RWPE2 (cell line): ENCODE measurements around the gene MFSD6L.

Source experiments
- ATAC-seq: fragments of 200-7000 bp; cut with Tn5 transposase; 3 replicates; pipeline ENCODE4 v1.9.1; 2021; ENCODE audit warnings: low read depth
- DNase-seq: peaks from one replicate; pipeline ENCODE4 v3.0.0-alpha.2; 2020; ENCODE audit warnings: low spot score
- H3K27ac ChIP-seq: fragments of 450-650 bp; 2 replicates; pipeline ENCODE4 v1.5.1; 2017; ENCODE audit warnings: mild to moderate bottlenecking; ENCODE audit not compliant: poor library complexity, severe bottlenecking
- H3K27me3 ChIP-seq: fragments of 250-450 bp; sonication (Bioruptor Pico); 2 replicates; pipeline ENCODE4 v1.5.1; 2021; ENCODE audit warnings: mild to moderate bottlenecking, moderate library complexity; ENCODE audit not compliant: insufficient read depth, poor library complexity, severe bottlenecking
- H3K36me3 ChIP-seq: fragments of 250-450 bp; sonication (Bioruptor Pico); 2 replicates; pipeline ENCODE4 v1.5.1; 2020; ENCODE audit warnings: low read depth, mild to moderate bottlenecking, moderate library complexity
- H3K4me1 ChIP-seq: fragments of 250-450 bp; sonication (Bioruptor Pico); 2 replicates; pipeline ENCODE4 v1.5.1; 2021; ENCODE audit warnings: mild to moderate bottlenecking, moderate library complexity; ENCODE audit not compliant: insufficient read depth, poor library complexity, severe bottlenecking
- H3K4me3 ChIP-seq: fragments of 250-450 bp; sonication (Bioruptor Pico); 2 replicates; pipeline ENCODE4 v1.5.1; 2021; ENCODE audit warnings: mild to moderate bottlenecking, moderate library complexity; ENCODE audit not compliant: severe bottlenecking
- H3K9me3 ChIP-seq: fragments of 250-450 bp; sonication (Bioruptor Pico); 2 replicates; pipeline ENCODE4 v1.5.1; 2021; ENCODE audit warnings: mild to moderate bottlenecking, moderate library complexity; ENCODE audit not compliant: severe bottlenecking
- TF ChIP-seq, protein P1 (sequence below): fragments of 450-650 bp; IDR thresholded peaks from one replicate; pipeline ENCODE4 v1.5.1; 2017; ENCODE audit warnings: mild to moderate bottlenecking, moderate library complexity; ENCODE audit not compliant: poor library complexity, severe bottlenecking

Gene MFSD6L

DNA sequence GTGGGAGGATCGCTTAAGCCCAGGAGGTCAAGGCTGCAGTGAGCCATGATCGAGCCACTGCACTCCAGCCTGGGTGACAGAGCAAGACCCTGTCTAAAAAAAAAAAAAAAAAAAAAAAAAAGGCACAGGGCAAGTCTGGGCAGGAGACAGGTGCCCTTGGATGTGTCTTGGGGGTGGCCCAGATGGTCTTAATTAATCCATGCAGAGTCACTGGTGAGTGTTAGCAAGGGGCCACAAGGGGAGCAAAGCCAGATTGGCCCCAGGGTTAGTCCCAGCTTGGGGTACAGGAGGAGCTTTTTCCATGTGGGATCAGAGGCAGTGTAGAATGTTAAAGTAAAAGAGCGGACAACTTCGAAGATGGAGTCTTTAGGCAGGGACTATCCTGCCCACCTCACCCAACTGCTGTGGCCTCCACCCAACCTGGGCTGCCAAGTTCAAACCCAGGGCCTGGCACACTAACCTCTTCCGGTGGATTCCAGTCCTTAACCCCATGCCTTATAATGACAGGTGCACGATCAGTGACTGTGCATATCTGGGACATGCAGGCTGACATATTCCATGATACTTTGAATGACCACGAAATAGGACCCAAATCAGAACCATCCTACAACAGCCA lies 32.2 kb upstream of the MFSD6L start:
- no peak for ATAC-seq
- Histone ChIP-seq H3K36me3 (no peaks in the 10 kb centered on the region), H3K27me3 (no peaks in the 10 kb centered on the region), H3K4me1 (no peaks in the 10 kb centered on the region), H3K9me3 (no peaks in the 10 kb centered on the region), H3K4me3 (no peak overlapping the region), H3K27ac (no peak overlapping the region)
- TF ChIP-seq, protein P1, sequence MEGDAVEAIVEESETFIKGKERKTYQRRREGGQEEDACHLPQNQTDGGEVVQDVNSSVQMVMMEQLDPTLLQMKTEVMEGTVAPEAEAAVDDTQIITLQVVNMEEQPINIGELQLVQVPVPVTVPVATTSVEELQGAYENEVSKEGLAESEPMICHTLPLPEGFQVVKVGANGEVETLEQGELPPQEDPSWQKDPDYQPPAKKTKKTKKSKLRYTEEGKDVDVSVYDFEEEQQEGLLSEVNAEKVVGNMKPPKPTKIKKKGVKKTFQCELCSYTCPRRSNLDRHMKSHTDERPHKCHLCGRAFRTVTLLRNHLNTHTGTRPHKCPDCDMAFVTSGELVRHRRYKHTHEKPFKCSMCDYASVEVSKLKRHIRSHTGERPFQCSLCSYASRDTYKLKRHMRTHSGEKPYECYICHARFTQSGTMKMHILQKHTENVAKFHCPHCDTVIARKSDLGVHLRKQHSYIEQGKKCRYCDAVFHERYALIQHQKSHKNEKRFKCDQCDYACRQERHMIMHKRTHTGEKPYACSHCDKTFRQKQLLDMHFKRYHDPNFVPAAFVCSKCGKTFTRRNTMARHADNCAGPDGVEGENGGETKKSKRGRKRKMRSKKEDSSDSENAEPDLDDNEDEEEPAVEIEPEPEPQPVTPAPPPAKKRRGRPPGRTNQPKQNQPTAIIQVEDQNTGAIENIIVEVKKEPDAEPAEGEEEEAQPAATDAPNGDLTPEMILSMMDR: no peak
- no peak for DNase-seq

DNA sequence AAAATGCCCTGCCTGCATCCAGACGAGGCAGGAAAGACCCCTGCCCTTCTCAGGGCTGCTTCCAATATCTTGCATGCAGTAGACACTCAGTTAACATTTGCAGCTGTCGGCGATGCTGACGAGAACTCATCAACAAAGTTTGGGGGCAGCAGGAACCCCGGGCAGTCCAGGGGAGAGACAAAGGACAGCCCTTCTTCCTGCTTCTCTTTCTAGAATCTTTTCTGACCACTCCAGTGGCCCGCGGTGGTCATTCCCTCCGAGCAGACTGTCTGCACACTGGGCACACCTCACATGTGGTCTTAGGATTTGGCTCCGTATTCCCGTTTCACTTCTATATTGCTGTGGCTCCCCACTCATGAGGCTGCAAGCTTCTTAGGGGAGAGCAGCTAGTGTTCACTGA lies 31.0 kb upstream of the MFSD6L start:
- DNase-seq (no peak), ATAC-seq (no peak)
- Histone ChIP-seq H3K4me3 (no peak overlapping the region), H3K4me1 (no peaks in the 10 kb centered on the region), H3K9me3 (no peaks in the 10 kb centered on the region), H3K27ac (no peak overlapping the region), H3K36me3 (no peaks in the 10 kb centered on the region), H3K27me3 (no peaks in the 10 kb centered on the region)
- TF ChIP-seq, protein P1: no peak

DNA sequence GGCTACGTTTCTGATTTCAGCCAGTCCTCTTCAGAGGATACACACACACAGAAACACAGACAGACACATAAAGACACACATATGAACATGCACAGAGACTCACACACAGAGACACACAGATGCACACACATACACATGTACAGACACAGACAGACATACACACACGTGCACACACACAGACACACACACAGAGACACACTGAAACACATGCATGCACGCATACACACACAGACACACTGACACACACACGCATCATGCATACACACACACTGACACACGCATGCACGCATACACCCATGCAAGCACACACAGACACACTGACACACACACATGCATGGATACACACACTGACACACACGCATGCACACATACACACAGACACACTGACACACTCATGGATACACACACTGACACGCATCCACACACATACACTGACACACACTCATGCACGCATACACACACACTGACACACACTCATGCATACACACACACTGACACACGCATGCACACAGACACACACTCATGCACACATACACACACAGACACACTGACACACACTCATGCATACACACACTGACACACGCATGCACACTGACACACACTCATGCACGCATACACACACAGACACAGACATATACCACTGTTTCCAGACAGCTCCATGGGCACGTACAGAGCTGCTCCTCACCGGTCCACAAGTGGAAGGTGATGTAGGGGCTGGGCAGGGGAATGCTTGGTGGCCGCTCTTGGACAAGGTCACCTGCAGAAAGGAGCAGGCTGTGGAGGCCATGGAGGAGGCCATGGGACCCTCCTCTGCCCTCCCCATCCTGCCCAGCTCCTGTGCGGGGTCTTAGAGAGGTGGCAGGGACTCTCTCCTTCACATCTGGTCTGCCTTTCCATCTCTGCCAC lies 30.1 kb upstream of the MFSD6L start:
- no peak overlapping the region for H3K4me3 ChIP-seq
- TF ChIP-seq, protein P1: no peak
- H3K27ac ChIP-seq: no peak overlapping the region
- H3K9me3 ChIP-seq: no peaks in the 10 kb centered on the region
- no peak for DNase-seq
- no peak for ATAC-seq
- no peaks in the 10 kb centered on the region for H3K36me3 ChIP-seq
- no peaks in the 10 kb centered on the region for H3K4me1 ChIP-seq
- H3K27me3 ChIP-seq: no peaks in the 10 kb centered on the region

DNA sequence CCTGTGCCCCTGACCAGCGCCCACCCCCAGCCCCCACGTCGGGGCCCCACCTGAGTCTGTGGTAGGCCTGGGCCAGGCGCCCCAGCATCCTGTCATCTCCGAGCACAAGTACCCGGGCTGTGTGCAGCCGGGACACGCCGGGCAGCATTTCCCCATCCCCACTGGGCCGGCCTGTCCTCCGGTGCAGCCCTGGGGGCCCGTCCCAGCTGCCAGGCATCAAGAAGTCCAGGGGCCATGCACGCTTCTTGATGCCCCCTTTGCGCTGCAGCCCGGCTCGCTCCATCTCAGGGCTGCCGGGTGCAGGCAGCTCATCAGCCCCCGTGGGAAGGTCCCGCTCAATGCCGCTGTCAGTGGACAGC lies 29.3 kb upstream of the MFSD6L start:
- H3K4me3 ChIP-seq: no peak overlapping the region
- no peaks in the 10 kb centered on the region for H3K27me3 ChIP-seq
- no peak overlapping the region for H3K27ac ChIP-seq
- TF ChIP-seq, protein P1: no peak
- ATAC-seq (no peak), DNase-seq (no peak)
- H3K4me1 ChIP-seq: no peaks in the 10 kb centered on the region
- H3K9me3 ChIP-seq: no peaks in the 10 kb centered on the region
- H3K36me3 ChIP-seq: no peaks in the 10 kb centered on the region
